GM19468 (cell line): ENCODE data around the gene PLA2G2E.

Experiments used
- ATAC-seq: cut with Tn5 transposase; IDR thresholded peaks from one replicate; pipeline ENCODE4 v1.9.1; 2021; ENCODE audit warnings: mild to moderate bottlenecking, moderate library complexity, moderate number of reproducible peaks; ENCODE audit not compliant: unreplicated experiment; ENCODE audit errors: extremely low read depth

Gene PLA2G2E, protein sequence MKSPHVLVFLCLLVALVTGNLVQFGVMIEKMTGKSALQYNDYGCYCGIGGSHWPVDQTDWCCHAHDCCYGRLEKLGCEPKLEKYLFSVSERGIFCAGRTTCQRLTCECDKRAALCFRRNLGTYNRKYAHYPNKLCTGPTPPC

DNA sequence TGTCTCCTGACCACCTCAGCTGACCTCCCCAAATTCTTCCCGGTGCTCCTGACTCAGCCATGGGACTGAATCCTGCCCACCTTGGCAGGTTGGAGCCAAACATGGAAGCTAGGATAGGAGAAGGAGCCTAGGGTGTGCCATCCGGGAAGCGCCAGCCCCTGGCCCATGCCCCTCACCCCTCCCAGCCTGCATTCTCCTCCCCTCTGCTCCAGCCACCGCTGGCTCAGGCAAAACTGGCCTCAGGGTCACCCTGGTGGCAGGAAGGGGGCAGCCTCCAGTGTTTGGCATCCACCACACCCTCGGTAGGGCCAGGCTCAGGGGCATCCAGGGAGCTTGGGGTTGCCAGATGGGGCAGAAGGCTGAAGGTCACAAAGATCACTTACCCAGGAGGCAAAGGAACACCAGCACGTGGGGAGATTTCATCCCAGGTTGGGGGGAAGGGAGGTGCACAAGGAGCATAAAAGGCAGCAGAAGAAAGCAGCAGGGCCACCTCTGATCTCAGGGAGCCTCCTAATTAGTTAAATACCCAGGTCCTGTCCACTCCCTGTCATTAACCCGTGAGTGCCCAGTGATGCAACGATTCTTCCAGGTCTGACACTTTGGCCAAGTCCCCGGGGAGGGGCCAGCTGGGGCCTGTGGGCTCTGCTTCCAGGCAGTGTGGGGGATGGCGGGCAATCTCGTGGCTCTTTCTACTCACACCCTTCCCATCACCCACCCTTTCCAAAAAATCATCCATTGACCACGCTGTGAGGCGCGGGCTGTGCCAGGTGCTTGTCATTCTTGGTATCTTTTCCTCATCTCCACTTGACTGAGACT lies at the start of gene PLA2G2E:
Gene PLA2G2E, minus strand, starts transcription at position 481 of the 816 bp plus-strand sequence. Its CDS starts 58 bp downstream, at position 423.
- ATAC-seq = no peak

DNA sequence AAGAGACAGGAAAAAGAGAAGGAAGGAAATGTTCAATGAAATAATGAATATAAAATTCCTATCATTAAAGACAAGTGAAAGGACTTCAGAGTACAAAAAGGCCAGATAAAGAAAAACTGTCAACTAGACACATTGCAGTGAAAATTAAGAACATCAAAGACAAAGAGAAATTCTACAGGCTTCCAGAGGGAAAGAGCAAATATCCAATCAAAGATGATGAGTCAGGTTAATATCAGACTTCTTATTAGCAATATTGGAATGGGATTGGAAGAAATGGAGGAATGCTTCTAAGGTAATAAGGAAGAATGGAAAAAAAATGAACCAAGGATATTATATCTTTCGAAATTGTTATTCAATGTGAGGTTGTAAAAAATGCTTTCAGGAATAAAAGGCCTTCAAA lies 48.2 kb upstream of the PLA2G2E start:
- no peak for ATAC-seq

DNA sequence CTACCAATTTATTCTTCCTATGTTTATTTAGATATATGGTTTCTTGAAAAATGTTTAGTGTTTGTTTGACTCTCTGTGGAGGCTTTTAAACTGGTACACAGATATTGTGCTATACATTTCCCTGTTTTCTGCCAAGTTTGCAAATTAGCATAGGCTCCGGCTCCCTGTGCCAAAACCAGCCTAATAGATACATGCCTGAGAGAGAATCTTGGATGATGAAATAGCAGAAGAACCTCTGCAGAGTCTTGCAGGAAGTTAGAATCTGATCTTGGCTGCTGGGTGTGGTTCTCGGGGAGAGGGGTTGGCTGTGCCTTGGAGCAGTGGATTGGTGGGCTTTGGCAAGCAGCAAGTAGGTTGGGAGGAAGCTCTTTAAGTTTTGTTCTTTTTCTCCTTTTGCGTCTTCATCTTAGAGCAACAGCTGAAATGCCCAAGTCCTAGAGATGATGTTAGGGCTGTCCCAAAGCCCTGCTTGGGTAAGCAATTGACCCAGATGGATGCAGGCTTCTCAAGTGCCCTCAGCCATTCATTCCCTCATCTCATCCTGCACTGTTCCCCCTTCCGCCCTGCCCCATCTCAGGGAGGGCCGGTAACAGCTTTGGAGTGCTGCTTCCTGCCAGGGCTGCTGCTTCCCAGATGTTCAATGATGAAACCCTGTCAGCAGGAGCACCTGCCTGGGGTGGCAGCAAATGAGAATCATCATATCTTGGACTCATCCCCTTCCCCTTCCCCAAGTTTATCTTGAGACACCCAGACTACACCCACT lies 46.7 kb upstream of the PLA2G2E start:
- ATAC-seq = no peak

DNA sequence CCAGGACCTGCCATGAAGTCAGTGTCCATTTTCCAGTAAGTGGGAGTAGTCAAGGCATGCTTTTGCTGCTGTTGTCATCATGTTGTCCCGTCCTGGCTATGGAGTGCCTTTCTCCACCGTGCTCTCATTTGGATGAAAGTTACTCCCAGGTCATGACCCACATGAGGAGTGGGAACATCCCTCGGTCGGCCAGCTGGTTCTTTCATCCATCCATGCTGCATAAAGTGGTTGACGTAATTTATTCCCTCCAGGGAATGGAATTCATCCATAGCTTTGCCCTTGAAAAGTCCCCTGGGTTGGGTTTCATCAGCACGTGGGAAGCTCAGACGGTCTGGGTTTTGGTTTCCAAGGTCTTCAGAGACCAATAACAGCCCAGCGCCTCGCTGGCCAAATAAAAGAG lies 44.4 kb upstream of the PLA2G2E start:
- no peak for ATAC-seq

DNA sequence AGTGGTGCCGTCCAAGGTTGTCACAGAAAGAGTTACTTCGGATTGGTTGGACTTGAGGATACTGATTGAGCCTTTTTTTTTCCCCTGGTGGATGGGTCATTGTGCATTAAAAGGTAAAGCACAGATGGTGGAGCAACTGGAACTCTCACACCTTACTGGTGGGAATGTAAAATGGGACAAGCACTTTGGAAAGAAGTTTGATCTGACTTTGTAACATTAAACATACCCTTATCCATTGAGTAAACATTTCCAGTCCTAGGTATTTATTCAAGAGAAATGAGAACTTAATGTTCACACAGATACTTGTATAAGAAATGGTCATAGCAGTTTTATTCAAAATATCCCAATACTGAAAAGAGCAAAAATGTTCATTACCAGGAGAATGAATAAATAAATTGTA lies 41.1 kb upstream of the PLA2G2E start:
- no peak for ATAC-seq

DNA sequence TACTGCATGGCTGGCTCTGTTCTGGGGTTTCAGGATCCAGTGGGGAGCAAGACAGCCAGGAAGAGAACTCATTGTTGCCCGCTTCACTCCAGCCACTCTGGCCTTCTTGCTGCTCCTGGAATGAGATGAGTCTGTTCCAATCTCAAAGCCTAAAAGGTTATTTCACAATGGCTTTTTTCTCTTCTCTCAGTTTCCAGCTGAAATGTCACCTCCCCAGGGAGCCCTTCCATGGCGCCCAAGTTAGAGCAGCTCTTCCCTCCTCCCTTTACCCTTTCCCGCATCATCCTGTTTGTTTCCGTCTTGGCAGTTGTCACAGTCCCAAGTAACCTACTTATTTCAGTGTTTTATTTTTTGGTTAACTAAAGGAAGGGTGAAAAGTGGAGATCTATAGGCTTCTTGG lies 40.2 kb upstream of the PLA2G2E start:
- ATAC-seq = no peak

DNA sequence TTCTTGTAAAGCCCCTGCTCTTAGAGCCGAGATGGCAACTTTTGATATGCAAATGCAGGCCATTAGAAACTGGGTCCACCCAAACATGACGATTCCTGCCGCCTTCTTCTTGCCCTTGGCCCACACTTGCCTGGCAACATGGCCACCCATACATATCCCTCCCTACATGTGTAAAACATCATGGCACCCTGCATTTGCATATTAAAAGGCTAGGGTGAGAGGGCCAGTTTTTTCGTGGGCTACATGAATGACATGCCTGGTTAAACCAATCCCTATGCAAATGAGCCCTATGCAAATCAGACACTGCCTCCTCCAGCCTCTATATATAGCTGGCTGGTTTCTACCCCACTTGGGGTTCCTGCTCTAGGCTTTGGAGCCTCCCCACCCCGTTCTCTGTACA lies 37.2 kb upstream of the PLA2G2E start:
- no peak for ATAC-seq

DNA sequence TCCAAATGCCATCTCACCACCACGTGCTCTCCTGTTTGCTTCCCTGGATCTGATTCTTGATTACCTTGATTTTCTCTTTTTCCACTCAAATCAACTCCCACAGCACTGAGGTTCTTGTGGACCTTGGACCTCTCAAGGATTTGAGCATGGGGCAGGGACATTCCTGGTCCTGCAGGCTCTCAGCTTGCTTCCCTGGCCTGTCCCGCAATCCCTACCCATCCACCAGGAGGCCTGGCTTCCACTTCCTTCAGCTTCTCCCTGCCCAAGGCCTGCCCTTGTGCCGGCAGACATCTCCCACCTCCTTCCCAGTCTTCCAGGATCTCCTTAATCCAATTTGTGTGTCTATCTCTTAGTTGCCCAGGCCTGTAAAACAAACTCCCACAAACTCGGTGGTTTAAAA lies 34.4 kb upstream of the PLA2G2E start:
- ATAC-seq = no peak

DNA sequence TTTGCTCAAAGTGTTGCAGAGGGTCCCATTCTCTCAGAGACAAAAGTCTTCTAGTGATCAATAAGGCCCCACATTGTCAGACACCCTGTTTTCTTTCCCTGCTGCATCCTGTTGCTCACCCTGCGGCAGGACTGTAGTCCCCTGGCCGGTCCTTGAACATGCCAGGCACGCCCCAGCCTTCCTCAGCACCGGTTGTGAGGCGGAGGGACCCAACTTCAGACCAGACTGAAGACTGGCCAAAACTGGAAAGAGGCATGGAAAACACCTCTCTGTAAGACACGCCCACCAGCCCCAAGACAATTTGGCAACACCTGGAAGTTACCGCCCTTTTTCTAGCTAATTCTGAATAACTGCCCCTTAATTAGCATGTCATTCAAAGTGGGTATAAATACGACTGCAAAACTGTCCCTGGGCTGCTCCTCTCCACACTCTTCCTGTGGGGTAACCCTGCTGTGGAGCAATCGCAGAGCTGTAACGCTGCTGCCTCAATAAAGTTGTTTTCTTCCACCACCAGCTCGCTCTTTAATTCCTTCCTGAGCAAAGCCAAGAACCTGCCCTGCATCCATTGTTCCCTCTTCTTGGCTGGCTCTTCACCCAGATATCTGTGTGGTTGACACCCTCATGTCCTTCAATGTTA lies 32.2 kb upstream of the PLA2G2E start:
- ATAC-seq = no peak

DNA sequence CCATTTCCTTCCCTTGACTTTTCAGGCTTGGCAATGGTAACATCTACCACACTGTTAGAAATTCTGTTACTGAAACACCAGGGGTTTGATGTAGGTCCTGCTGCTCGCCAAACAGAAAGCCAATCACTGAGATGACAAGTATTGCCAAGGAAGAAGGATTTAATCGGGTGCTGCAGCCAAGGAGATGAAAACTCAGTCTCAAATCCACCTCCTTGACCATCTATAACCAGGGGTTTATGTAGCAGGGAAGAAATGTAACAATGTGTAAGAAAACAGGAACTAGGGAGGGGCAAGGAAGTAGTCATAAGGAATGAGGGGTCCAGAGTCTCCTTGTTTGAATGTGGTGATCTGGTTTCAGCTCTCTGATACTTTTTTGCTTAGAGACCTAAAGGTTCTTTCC lies 30.6 kb upstream of the PLA2G2E start:
- no peak for ATAC-seq

DNA sequence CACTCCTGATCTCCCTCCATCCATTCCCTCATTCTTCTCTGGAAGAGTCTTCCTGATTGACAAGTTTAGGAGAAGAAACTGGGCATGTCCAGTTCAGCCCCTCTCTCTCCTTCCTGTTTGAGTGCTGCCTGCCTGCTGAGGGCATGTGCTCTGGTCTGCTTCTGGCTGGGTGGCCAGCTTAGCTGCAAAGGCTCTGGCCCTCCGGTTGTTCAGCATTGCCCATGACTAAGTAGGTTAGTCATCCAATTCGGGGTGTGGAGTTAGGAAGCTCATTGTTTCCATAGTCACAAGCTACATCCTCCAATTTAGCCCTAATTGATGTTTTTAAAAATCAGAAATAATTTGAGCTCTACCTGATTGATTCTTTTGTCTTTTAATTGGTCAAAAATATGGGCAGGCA lies 25.6 kb upstream of the PLA2G2E start:
- no peak for ATAC-seq

DNA sequence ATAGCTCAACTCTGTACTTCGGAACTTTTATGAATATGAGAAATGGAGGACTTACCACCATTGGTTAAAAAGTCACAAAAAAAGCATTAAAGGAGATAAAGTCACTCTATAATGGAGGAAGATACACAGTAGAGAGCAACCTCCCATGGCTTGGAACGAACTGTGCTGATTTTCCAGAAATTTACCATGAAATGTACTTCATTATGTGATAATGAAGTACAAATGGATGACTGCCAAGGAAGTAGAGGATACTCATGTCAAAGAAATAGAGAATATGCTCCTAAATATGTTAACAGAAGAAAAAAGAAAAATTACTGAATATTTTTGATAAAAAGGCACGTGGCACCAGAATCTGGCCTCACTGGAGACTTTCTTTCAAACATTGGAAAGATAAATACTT lies 23.6 kb upstream of the PLA2G2E start:
- ATAC-seq = no peak

DNA sequence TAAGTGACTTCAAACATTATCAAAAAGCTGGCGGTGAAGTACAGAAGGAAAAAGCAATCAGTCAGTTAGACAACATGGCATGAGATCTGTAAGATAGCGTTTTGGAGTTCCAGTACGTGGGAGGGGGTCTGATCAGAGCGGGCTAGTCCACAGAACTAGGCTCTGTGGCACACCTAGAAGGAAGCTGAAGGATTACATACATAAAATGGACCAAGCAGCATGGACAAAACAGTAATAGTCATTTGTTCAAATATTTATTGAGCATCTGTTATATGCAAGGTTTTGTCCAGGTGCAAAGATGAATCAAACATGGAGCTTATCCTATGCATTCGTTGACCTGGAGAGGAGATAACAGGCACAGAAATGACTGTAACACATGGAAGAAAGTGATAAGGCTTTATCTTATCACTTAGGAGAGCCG lies 22.9 kb upstream of the PLA2G2E start:
- ATAC-seq = no peak

DNA sequence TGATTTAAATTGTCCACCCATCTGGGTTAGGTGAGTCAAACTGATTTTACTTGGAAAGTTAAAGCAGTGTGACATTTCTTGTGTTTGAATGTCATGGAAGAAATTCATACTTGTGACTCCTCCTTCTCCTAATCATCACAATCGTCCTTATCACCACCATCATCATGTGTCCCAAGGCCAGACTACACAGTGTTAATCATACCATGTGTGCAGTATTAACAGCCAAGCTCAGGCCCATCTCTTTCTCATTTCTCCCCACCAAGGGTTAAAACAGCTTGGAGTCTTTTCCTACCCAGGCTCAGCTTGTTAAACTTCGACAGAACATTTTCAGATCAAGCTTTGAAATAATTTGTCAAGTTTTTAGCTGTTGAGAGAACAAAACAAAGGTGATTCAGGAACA lies 22.5 kb upstream of the PLA2G2E start:
- ATAC-seq = no peak

DNA sequence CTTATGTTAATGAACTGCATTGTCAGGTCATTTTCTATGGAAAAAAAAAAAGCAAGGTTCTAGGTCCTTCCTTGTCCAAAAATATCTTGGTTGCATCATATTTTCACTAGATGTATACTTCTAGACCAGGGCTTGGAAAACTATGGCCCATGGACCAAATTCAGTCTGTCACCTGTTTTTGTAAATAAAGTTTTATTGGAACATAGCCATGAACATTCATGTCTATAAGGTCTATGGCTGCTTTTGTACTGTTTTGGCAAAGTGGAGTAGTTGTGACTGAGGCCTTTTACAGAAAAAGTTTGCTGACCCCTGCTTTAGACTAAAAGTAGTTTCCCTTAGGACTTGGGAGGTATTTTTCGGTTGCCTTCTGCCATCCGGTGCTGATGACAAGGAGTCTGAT lies 19.2 kb upstream of the PLA2G2E start:
- no peak for ATAC-seq

DNA sequence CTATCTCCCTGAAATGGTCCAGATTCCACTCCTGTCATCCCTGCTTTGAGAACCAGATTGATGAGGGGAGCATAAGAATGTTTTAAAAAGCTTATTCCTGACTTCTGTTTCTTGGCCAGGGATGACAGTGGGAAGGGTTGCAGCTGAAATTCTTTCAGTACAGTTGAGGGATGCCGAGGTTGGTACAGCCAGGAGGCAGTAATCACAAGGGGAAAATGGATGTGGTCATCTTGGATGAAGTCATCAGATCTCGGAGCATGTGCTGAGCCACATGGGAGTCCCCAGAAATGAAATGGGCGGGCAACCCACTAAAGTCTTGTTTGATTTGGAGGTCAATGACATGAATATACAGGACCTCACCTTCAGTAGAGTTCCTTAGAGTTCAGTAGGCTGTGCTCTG lies 18.7 kb upstream of the PLA2G2E start:
- ATAC-seq = no peak

DNA sequence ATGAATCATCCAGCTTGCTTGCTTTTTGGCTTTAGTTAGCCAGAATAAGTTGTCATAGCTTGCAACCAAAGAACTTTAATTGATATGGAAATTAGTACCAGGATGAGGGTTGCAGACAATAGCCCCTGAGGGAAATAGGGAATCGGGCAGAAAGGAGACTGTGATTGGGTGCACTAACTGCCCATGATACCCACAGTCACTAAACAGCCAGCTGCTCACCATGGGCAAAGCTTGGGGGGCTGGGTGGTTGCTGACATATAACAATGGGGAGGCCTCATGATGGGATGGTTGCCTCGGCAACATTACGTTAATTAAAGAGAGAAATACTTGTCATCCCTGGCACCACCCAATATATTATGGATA lies 17.8 kb upstream of the PLA2G2E start:
- ATAC-seq = no peak

DNA sequence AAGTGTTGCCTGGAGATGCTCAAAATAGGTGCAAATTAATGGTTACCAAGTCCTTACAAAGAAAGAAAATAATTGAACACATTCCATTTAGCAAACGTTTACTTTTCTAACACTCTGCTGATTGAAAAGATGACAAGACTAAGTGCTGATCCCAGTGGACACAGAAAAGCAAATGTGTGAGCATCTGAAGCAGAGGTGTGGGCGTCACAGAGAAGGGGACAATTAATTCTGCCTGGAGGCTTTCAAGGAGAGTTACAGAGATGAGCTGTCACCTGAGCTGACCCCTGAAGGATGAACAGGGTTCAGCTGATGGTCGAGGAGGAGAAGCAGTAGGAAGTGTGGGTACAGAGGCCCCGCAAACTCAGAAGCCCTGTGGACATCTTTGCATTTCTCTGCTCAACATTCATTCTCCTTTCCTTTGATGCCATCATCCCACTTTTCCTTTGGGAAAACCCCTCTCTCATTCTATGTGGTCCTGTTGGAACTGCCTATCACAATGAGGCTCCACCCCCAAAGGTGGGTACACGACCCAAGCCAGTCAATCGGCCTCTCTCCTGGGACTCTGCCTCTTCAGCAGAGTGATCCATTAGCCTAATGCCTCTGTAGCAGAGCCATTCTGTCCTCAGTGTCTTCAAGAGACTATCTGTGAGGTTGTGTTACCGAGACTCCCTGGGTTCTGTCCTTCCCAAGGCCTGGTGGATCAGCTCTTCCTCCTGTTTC lies 17.2 kb upstream of the PLA2G2E start:
- ATAC-seq = no peak

DNA sequence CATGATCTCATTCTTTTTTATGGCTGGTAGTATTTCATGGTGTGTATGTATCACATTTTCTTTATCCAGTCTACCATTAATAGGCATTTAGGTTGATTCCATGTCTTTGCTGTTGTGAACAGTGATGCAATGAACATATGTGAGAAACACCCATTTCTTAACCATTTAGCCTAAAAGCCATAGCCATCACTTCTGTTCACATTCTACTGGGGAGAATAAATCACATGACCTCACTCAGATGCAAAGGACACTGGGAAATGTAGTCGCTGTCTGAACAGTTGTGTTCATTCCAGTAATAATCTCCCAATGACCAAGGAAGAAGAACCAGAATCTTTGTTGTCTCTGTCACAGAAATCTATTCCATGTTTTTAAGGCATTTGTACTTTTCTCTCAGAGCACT lies 15.1 kb upstream of the PLA2G2E start:
- no peak for ATAC-seq

DNA sequence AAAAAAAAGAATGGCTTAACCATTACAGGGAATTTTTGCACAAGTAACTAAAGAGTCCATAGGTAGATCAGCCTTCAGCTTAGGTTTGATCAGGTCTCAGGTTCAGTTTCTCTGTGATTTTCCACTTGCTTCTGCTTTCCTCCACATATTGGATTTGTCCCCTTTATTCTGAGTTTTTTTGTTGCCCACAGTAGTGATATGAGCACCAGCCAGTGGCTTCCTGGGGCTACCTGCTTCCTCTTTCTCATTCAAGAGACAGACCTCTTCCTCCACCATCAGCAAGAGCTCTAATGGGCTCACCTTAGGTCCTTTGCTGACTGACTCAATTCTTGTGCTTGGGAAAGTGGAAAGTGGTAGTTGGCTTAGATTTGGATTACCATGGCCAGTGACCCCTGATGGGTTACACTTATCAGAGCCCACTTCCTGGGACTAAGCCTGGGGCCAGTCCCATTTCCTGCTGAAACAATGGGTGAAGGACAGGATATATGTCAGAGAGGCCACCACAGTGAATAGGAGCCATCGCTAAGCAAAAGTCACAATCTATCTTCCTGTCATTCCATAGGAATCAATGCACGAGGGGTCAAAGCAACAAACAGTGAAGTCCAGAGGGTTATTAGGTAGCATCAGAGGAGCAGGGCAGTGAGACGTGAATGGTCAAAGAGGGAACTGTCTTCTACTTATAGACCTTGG lies 12.8 kb upstream of the PLA2G2E start:
- ATAC-seq = no peak
